ENCODE results near the gene MRPS14.

The MRPS14 gene

GRCh38 chr1:175015243-175015642 lies 8.0 kb downstream of the MRPS14 start:
- DNase-seq = no peak

GRCh38 chr1:175013445-175013844 lies 9.8 kb downstream of the MRPS14 start:
- DNase-seq = no peak

- DNase-seq = no peak
Observed at GRCh38 chr1:175009532-175009931, 13.7 kb downstream of the MRPS14 start.

- no peak for DNase-seq
Observed at GRCh38 chr1:175005085-175005783, 18.0 kb downstream of the MRPS14 start.

GRCh38 chr1:175003521-175003920 lies 19.7 kb downstream of the MRPS14 start:
- DNase-seq = no peak

- no peak for DNase-seq
Observed at GRCh38 chr1:175002910-175003517, 20.2 kb downstream of the MRPS14 start.

- DNase-seq = no peak
Observed at GRCh38 chr1:175000697-175001187, 22.5 kb downstream of the MRPS14 start.

- DNase-seq = no peak
Observed at GRCh38 chr1:174999936-175000696, 23.1 kb downstream of the MRPS14 start, which contains the start of gene CACYBP. CACYBP (plus strand) TSS chr1:174999947; CDS start chr1:175000181, 234 bp downstream.

- DNase-seq = peak; percentile 100
Observed at GRCh38 chr1:174999216-174999935, 23.8 kb downstream of the MRPS14 start.

- DNase-seq = peak; percentile 45
Observed at GRCh38 chr1:174998569-174999215, 24.5 kb downstream of the MRPS14 start.

GRCh38 chr1:174997041-174997440 lies 26.2 kb downstream of the MRPS14 start:
- DNase-seq = no peak

- DNase-seq = no peak
Observed at GRCh38 chr1:174996476-174996875, 26.7 kb downstream of the MRPS14 start.

- DNase-seq = no peak
Observed at GRCh38 chr1:174995916-174996315, 27.3 kb downstream of the MRPS14 start.

GRCh38 chr1:174995121-174995520 lies 28.1 kb downstream of the MRPS14 start:
- DNase-seq = no peak

GRCh38 chr1:174991473-174991872 lies 31.8 kb downstream of the MRPS14 start:
- no peak for DNase-seq

- peak; percentile 91 for DNase-seq
Observed at GRCh38 chr1:174990382-174990999, 32.7 kb downstream of the MRPS14 start.

GRCh38 chr1:174989536-174990220 lies 33.5 kb downstream of the MRPS14 start:
- no peak for DNase-seq

- no peak for DNase-seq
Observed at GRCh38 chr1:174988986-174989385, 34.2 kb downstream of the MRPS14 start.

GRCh38 chr1:174988539-174988938 lies 34.7 kb downstream of the MRPS14 start:
- DNase-seq = no peak

GRCh38 chr1:174984952-174985351 lies 38.3 kb downstream of the MRPS14 start:
- DNase-seq = no peak

- peak; percentile 36 for DNase-seq
Observed at GRCh38 chr1:174982971-174983689, 40.1 kb downstream of the MRPS14 start.
